Measurements from ENCODE around the gene EDDM3A. TPM values are rescaled to one million over a fixed set of nuclear protein-coding genes. Genes with fewer than 3 reads are reported as not detected.

Gene EDDM3A
- total and polyA plus RNA-seq, 8 donors = 0.15 to 0.47 (median 0.23) TPM; not detected in 4

DNA sequence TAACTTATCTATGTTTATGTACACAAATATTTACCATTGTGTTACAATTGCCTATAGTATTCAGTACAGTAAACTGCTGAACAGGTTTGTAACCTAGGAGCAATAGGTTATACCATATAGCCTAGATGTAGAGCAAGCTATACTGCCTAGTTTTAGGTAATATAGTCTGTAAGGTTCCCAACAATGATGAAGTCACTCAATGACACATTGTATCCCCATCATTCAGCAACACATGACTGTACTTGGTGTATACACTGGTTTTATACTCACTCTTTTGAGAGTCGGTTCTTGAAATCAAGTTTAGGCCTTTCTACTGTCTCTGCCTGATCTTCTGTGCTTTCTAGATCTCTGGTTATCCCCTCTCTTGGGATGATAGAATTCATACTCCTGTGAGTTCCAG lies 51.5 kb downstream of the EDDM3A start:
- Histone ChIP-seq H3K4me3 (no peak overlapping the region), H3K9me3 (no peaks in the 10 kb centered on the region), H3K4me1 (peaks cover 0 to 71% of the 10 kb centered on the region in 2 donors), H3K27me3 (no peaks in the 10 kb centered on the region), H3K36me3 (no peaks in the 10 kb centered on the region), H3K27ac (peak overlapping the region in 1 of 2 donors; percentile 16)
- ATAC-seq = no peak
- TF ChIP-seq, protein P1, sequence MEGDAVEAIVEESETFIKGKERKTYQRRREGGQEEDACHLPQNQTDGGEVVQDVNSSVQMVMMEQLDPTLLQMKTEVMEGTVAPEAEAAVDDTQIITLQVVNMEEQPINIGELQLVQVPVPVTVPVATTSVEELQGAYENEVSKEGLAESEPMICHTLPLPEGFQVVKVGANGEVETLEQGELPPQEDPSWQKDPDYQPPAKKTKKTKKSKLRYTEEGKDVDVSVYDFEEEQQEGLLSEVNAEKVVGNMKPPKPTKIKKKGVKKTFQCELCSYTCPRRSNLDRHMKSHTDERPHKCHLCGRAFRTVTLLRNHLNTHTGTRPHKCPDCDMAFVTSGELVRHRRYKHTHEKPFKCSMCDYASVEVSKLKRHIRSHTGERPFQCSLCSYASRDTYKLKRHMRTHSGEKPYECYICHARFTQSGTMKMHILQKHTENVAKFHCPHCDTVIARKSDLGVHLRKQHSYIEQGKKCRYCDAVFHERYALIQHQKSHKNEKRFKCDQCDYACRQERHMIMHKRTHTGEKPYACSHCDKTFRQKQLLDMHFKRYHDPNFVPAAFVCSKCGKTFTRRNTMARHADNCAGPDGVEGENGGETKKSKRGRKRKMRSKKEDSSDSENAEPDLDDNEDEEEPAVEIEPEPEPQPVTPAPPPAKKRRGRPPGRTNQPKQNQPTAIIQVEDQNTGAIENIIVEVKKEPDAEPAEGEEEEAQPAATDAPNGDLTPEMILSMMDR (IDR thresholded peaks at IDR 0.05) = no peak
- intact Hi-C loops (cut with DNase I) = no loop called here
- DNase-seq = no peak

Other genes starting within 250 kb of the EDDM3A start
- gene RNASE10, start 240.3 kb upstream of the EDDM3A start, total RNA-seq = under 1 TPM; 0.35 to 0.71 TPM
- under 1 TPM in 4 of 6 donors, not detected in 2; 0.30 to 0.93 (median 0.43) TPM for gene RNASE10, start 240.3 kb upstream of the EDDM3A start, polyA plus RNA-seq (ENCODE audit: insufficient read length in 6 of 6)
- not detected for gene RNASE9, start 184.8 kb upstream of the EDDM3A start, total RNA-seq
- gene RNASE9, start 184.8 kb upstream of the EDDM3A start, polyA plus RNA-seq (ENCODE audit: insufficient read length in 6 of 6) = not detected
- not detected for gene RNASE11, start 157.9 kb upstream of the EDDM3A start, total RNA-seq
- not detected for gene RNASE11, start 157.9 kb upstream of the EDDM3A start, polyA plus RNA-seq (ENCODE audit: insufficient read length in 6 of 6)
- gene RNASE12, start 154.5 kb upstream of the EDDM3A start, total RNA-seq = not detected
- gene RNASE12, start 154.5 kb upstream of the EDDM3A start, polyA plus RNA-seq (ENCODE audit: insufficient read length in 6 of 6) = not detected
- gene OR6S1, start 104.2 kb upstream of the EDDM3A start, total RNA-seq = not detected
- gene OR6S1, start 104.2 kb upstream of the EDDM3A start, polyA plus RNA-seq (ENCODE audit: insufficient read length in 6 of 6) = not detected
- 10 to 100 TPM; 17.9 to 18.5 TPM for gene RNASE4, start 61.3 kb upstream of the EDDM3A start, total RNA-seq
- 1 to 10 TPM; 5.1 to 7.8 (median 6.4) TPM for gene RNASE4, start 61.3 kb upstream of the EDDM3A start, polyA plus RNA-seq (ENCODE audit: insufficient read length in 6 of 6)
- 10 to 100 TPM; 10.3 to 11.0 TPM for gene ANG, start 57.1 kb upstream of the EDDM3A start, total RNA-seq
- 10 to 100 TPM in 1 of 6 donors, 1 to 10 TPM in 5; 6.6 to 10.9 (median 8.4) TPM for gene ANG, start 57.1 kb upstream of the EDDM3A start, polyA plus RNA-seq (ENCODE audit: insufficient read length in 6 of 6)
- gene EDDM3B, start 22.5 kb downstream of the EDDM3A start, total RNA-seq = not detected
- gene EDDM3B, start 22.5 kb downstream of the EDDM3A start, polyA plus RNA-seq (ENCODE audit: insufficient read length in 6 of 6) = under 1 TPM in 2 of 6 donors, not detected in 4; 0.15 to 0.20 TPM
- gene RNASE6, start 35.4 kb downstream of the EDDM3A start, total RNA-seq = 10 to 100 TPM; 14.7 to 20.6 TPM
- 1 to 10 TPM; 6.4 to 8.0 (median 7.3) TPM for gene RNASE6, start 35.4 kb downstream of the EDDM3A start, polyA plus RNA-seq (ENCODE audit: insufficient read length in 6 of 6)
- 1,000 to 10,000 TPM in 1 of 2 donors, 100 to 1,000 TPM in 1; 518 to 1,326 TPM for gene RNASE1, start 57.0 kb downstream of the EDDM3A start, total RNA-seq
- 100 to 1,000 TPM; 293 to 425 (median 369) TPM for gene RNASE1, start 57.0 kb downstream of the EDDM3A start, polyA plus RNA-seq (ENCODE audit: insufficient read length in 6 of 6)
- 1 to 10 TPM in 1 of 2 donors, not detected in 1; 1.1 TPM for gene RNASE3, start 145.5 kb downstream of the EDDM3A start, total RNA-seq
- gene RNASE3, start 145.5 kb downstream of the EDDM3A start, polyA plus RNA-seq (ENCODE audit: insufficient read length in 6 of 6) = 1 to 10 TPM in 3 of 6 donors, under 1 TPM in 3; 0.33 to 1.9 (median 0.88) TPM
- 10 to 100 TPM in 1 of 2 donors, 1 to 10 TPM in 1; 3.8 to 30.6 TPM for gene RNASE2, start 209.6 kb downstream of the EDDM3A start, total RNA-seq
- gene RNASE2, start 209.6 kb downstream of the EDDM3A start, polyA plus RNA-seq (ENCODE audit: insufficient read length in 6 of 6) = 1 to 10 TPM in 4 of 6 donors, under 1 TPM in 2; 0.78 to 3.2 (median 1.8) TPM
- gene METTL17, start 244.1 kb downstream of the EDDM3A start, total RNA-seq = 10 to 100 TPM; 38.6 to 61.3 TPM
- 100 to 1,000 TPM in 5 of 6 donors, 10 to 100 TPM in 1; 91.8 to 137 (median 120) TPM for gene METTL17, start 244.1 kb downstream of the EDDM3A start, polyA plus RNA-seq (ENCODE audit: insufficient read length in 6 of 6)